K562 (cell line): ENCODE measurements around the gene CCSER1. TPM values are rescaled to one million over a fixed set of nuclear protein-coding genes. Genes with fewer than 3 reads are reported as not detected.

Experiments
- ATAC-seq: fragments of 200-7000 bp; cut with Tn5 transposase; 3 replicates; pipeline ENCODE4 v1.9.1; 2020; ENCODE audit warnings: moderate library complexity
- BruUV-seq: library from RNA; stranded (reverse); fragments of 400-500 nt; replicated peaks from 2 replicates; lab custom pipeline; 2021; lab: Mats Ljungman, UMichigan
- CTCF ChIA-PET: fragments of 300-600 bp; formaldehyde crosslinking; extraction: SDS; loops from one replicate; lab custom pipeline; 2021; ENCODE audit warnings: low intra/inter-chr PET ratio; lab: Yijun Ruan, JAX
- POLR2A ChIA-PET: fragments of 300-600, 350-650 bp; sonication (Branson Sonifier 250); formaldehyde crosslinking; extraction: SDS; loops from one replicate; lab custom pipeline; 2021; ENCODE audit warnings: antibody characterized with exemption, inconsistent platforms; lab: Yijun Ruan, JAX
- DNase-seq, 4 experiments: peaks; one replicate each; pipeline versions ENCODE4 v3.0.0 to v3.0.0-alpha.2; 2011 to 2018; ENCODE audit warnings: low spot score in 3 of 4, mixed read lengths in 3 of 4; ENCODE audit errors: extremely low read depth in 1 of 4
- FAIRE-seq: peaks from 2 replicates; lab custom pipeline; 2011; peaks lifted over from hg19 to GRCh38; lab: Jason Lieb, UNC
- H2AFZ ChIP-seq: 2 replicates; pipeline ENCODE4 v1.6.0; 2011; ENCODE audit warnings: low read depth, low read length, control low read depth, inconsistent platforms
- H3K27ac ChIP-seq: fragments of 200-600 bp; 3 replicates; pipeline ENCODE4 v1.8.0; 2011; ENCODE audit warnings: low read depth, mild to moderate bottlenecking, control low read depth, inconsistent platforms, low read length, moderate library complexity, mixed read lengths; ENCODE audit errors: extremely low read depth
- H3K27me3 ChIP-seq, 2 experiments: fragments of 300-600 bp in 1 of 2; 2 replicates in 1 of 2; 3 replicates in 1 of 2; pipeline versions ENCODE4 v1.6.0 to v1.8.0; 2011; ENCODE audit warnings: inconsistent platforms in 2 of 2, low read length in 2 of 2, mild to moderate bottlenecking in 1 of 2, mixed read lengths in 1 of 2, moderate library complexity in 1 of 2; ENCODE audit not compliant: control insufficient read depth in 2 of 2, insufficient read depth in 2 of 2
- H3K36me3 ChIP-seq: fragments of 300-600 bp; 3 replicates; pipeline ENCODE4 v1.8.0; 2011; ENCODE audit warnings: mild to moderate bottlenecking, low read length, inconsistent platforms; ENCODE audit not compliant: control insufficient read depth, insufficient read depth
- H3K4me1 ChIP-seq, 2 experiments: fragments of 200-600 bp in 1 of 2; replicated peaks in 1 of 2; 2 replicates in 1 of 2; 3 replicates in 1 of 2; pipeline versions ENCODE4 v1.5.1 to v1.8.0; 2011; ENCODE audit warnings: inconsistent platforms in 2 of 2, low read length in 2 of 2, mild to moderate bottlenecking in 1 of 2, mixed read lengths in 1 of 2, moderate library complexity in 1 of 2; ENCODE audit not compliant: control insufficient read depth in 2 of 2, insufficient read depth in 2 of 2
- H3K4me2 ChIP-seq: 2 replicates; pipeline ENCODE4 v1.6.1; 2011; ENCODE audit warnings: low read length, control low read depth, inconsistent platforms, mixed read lengths; ENCODE audit not compliant: insufficient read depth
- H3K4me3 ChIP-seq: fragments of 200-600 bp; sonication (generic), shearing (Covaris generic); 2 replicates; pipeline ENCODE4 v1.5.1; 2016; ENCODE audit warnings: control low read depth, inconsistent platforms
- H3K79me2 ChIP-seq: fragments of 200-600 bp; 3 replicates; pipeline ENCODE4 v1.8.0; 2011; ENCODE audit warnings: low read length, inconsistent platforms; ENCODE audit not compliant: control insufficient read depth, insufficient read depth
- H3K9ac ChIP-seq, 2 experiments: 2 replicates each; pipeline versions ENCODE4 v1.6.0 to v1.6.1; 2011; ENCODE audit warnings: low read depth in 2 of 2, low read length in 2 of 2, control low read depth in 1 of 2, inconsistent platforms in 1 of 2, mild to moderate bottlenecking in 1 of 2, mixed read lengths in 1 of 2; ENCODE audit not compliant: insufficient read depth in 1 of 2
- H3K9me1 ChIP-seq: one replicate; pipeline ENCODE4 v1.6.0; 2011; ENCODE audit warnings: inconsistent platforms, mild to moderate bottlenecking, low read length, moderate library complexity; ENCODE audit not compliant: control insufficient read depth, insufficient read depth
- H3K9me3 ChIP-seq: replicated peaks from 2 replicates; pipeline ENCODE4 v1.5.1; 2011; ENCODE audit warnings: low read depth, low read length, inconsistent platforms; ENCODE audit not compliant: control insufficient read depth, insufficient read depth
- H4K20me1 ChIP-seq: replicated peaks from 2 replicates; pipeline ENCODE4 v1.6.1; 2011; ENCODE audit warnings: low read length, inconsistent platforms, mixed read lengths; ENCODE audit not compliant: control insufficient read depth, insufficient read depth
- BCLAF1 ChIP-seq, 2 experiments: fragments of 450-650 bp in 1 of 2; IDR thresholded peaks; 2 replicates each; pipeline ENCODE4 v1.6.1; 2011 to 2017; ENCODE audit warnings: low read depth in 2 of 2, antibody characterized with exemption in 1 of 2, borderline replicate concordance in 1 of 2, low read length in 1 of 2, mild to moderate bottlenecking in 1 of 2, mixed read lengths in 1 of 2; ENCODE audit not compliant: control insufficient read depth in 1 of 2
- BDP1 ChIP-seq: IDR thresholded peaks from 3 replicates; pipeline ENCODE4 v1.6.1; 2011; ENCODE audit not compliant: insufficient read length, insufficient read depth
- CBX1 ChIP-seq: sonication (generic); IDR thresholded peaks from 2 replicates; pipeline ENCODE4 v1.6.1; 2016; ENCODE audit warnings: antibody characterized with exemption, low read depth, mild to moderate bottlenecking
- DDX20 ChIP-seq: fragments of 450-650 bp; IDR thresholded peaks from 2 replicates; pipeline ENCODE4 v1.6.1; 2016; ENCODE audit warnings: missing genetic modification characterization, low read depth, mild to moderate bottlenecking, missing compliant biosample characterization, moderate library complexity
- FOXJ2 ChIP-seq: fragments of 200-800 bp; sonication (Bioruptor generic); IDR thresholded peaks from 2 replicates; pipeline ENCODE4 v1.6.1; 2016; ENCODE audit warnings: missing genetic modification characterization, missing compliant biosample characterization
- MNT ChIP-seq, 2 experiments: fragments of 450-650 bp; conservative IDR thresholded peaks; 2 replicates each; pipeline ENCODE4 v1.6.1; 2017; ENCODE audit warnings: mild to moderate bottlenecking in 2 of 2, moderate library complexity in 2 of 2
- THAP7 ChIP-seq: fragments of 250-450 bp; sonication (Bioruptor Pico); IDR thresholded peaks from 2 replicates; pipeline ENCODE4 v1.5.0; 2021
- ZBTB11 ChIP-seq, 3 experiments: fragments of 200-800 bp in 1 of 3; fragments of 250-450 bp in 1 of 3; fragments of 450-650 bp in 1 of 3; sonication (Bioruptor Pico) in 1 of 3; sonication (Bioruptor generic) in 1 of 3; formaldehyde crosslinking in 1 of 3; IDR thresholded peaks; 2 replicates each; pipeline versions ENCODE4 v1.6.1 to v1.8.0; 2016 to 2022; ENCODE audit warnings: mild to moderate bottlenecking in 2 of 3, missing genetic modification characterization in 2 of 3, missing compliant biosample characterization in 1 of 3, moderate library complexity in 1 of 3
- ZFP30 ChIP-seq: fragments of 250-450 bp; sonication (Bioruptor Pico); IDR thresholded peaks from 2 replicates; pipeline ENCODE4 v1.8.0; 2022; ENCODE audit warnings: moderate library complexity, mild to moderate bottlenecking, inconsistent platforms, borderline replicate concordance
- ZNF316 ChIP-seq: fragments of 450-650 bp; IDR thresholded peaks from 2 replicates; pipeline ENCODE4 v1.6.1; 2016
- in situ Hi-C: fragments of 300-500 bp; cut with MboI; formaldehyde crosslinking; loops from 4 replicates; pipeline ENCODE4 v1.15.0; 2018; ENCODE audit warnings: inconsistent platforms, mixed read lengths
- intact Hi-C: fragments of 100-400 bp; cut with micrococcal nuclease; formaldehyde crosslinking; loops from 2 replicates; pipeline ENCODE4 v1.14.2; 2022
- polyA plus RNA-seq, 8 experiments: library from polyadenylated mRNA; depleted of rRNA in 4 of 8; stranded (reverse) in 5 of 8; unstranded in 3 of 8; fragments of >200 nt; fragmentation: Nextera tagmentation in 2 of 8; fragmentation: Illumina TruSeq in 1 of 8; extraction: Ambion mirVana in 2 of 8; extraction: Trizol in 1 of 8; gene quantifications; 2 replicates each; pipeline versions ENCODE4 v1.2.1 to v1.2.3, GENCODE V29; 2011 to 2014; ENCODE audit warnings: inconsistent platforms in 1 of 8, missing spikeins in 1 of 8
- total RNA-seq, 7 experiments: library from RNA; depleted of rRNA in 6 of 7; stranded (reverse); fragments of >200 nt in 6 of 7; fragmentation: Illumina TruSeq in 2 of 7; extraction: Trizol in 2 of 7; gene quantifications; 2 replicates each; pipeline versions ENCODE4 v1.2.1 to v1.2.3, GENCODE V29; 2011 to 2021; ENCODE audit warnings: low replicate concordance in 1 of 7

Gene CCSER1
- total and polyA plus RNA-seq, 9 of the 15 experiments (the other 6 are each of a cell fraction or from before 2014, with no cell fraction given): not detected

GRCh38 chr4:90695411-90695810 is 568.2 kb downstream of the CCSER1 start:
- H3K9me3 ChIP-seq: no peaks in the 10 kb centered on the region; the same call in 1 of the 2 replicates
- H3K4me2 ChIP-seq: no peak overlapping the region
- intact Hi-C loops (no loop called here), in situ Hi-C loops (no loop called here)
- no peak overlapping the region for H3K9ac ChIP-seq
- no TSS peak for BruUV-seq
- FAIRE-seq (no peak), DNase-seq (no peak), ATAC-seq (no peak)
- H3K4me3 ChIP-seq: no peak overlapping the region
- no peaks in the 10 kb centered on the region for H3K4me1 ChIP-seq
- CTCF ChIA-PET: no interaction called here
- H3K79me2 ChIP-seq: no peaks in the 10 kb centered on the region
- no peak overlapping the region for H2AFZ ChIP-seq
- no peaks in the 10 kb centered on the region for H3K36me3 ChIP-seq
- H3K27me3 ChIP-seq: no peaks in the 10 kb centered on the region
- TF ChIP-seq CBX1 (no peak), ZNF316 (no peak), THAP7 (CRISPR knock-in tag) (no peak), DDX20 (tag) (no peak), ZBTB11 (CRISPR knock-in tag; IDR thresholded peaks at IDR 0.05) (no peak), BCLAF1 (IDR thresholded peaks at IDR 0.05; ENCODE audit: borderline replicate concordance in 1 of 2, control insufficient read depth in 1 of 2, low read depth in 2 of 2, low read length in 1 of 2) (no peak), FOXJ2 (no peak), BDP1 (no peak), MNT (conservative IDR thresholded peaks at IDR 0.05) (no peak), ZFP30 (CRISPR knock-in tag) (no peak)
- TF ChIP-seq, all 486 proteins: peak for 0
- Histone ChIP-seq H3K9me1 (no peaks in the 10 kb centered on the region), H3K27ac (no peak overlapping the region), H4K20me1 (no peaks in the 10 kb centered on the region)
- POLR2A ChIA-PET: no interaction called here
